COLO829 (cell line): ENCODE data around the gene VAV3.

ENCODE experiments used
- DNase-seq: peaks from one replicate; pipeline ENCODE4 v3.0.0; 2012; ENCODE audit warnings: low spot score

VAV3 gene

GRCh38 chr1:107936498-107937481, 28.2 kb downstream of the VAV3 start:
- DNase-seq, result peak; percentile 72

DNA sequence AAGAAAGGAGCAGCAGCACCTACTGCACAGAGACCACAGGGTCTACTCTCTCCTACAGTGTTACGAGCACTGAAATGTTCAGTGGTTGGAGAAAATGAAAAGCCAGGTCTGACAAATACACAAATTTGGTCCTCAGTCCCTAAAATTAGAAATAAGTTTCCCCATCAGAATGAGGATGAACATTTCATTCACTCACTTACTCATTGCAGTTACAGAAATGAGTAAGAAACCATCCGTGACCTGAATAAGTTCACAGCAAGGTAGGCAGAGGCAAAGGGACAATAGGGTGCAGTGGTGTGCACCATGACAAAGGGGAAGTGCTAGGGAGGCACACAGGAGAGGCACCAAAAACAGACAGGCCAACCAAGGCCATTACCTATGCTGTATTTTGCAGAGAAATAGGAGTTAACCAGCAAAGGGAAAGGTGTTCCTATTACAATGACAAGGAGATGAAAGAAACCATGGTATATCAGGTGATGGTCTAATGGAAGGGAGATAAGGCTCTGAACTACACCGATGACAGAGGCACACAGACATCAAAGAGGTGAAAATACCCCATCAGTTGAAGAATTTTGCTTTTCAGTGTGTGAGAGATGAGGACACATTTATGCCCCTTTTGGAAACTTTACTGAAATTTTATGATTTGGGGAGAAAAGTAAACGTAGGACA, 29.4 kb downstream of the VAV3 start:
- DNase-seq, result no peak

DNA sequence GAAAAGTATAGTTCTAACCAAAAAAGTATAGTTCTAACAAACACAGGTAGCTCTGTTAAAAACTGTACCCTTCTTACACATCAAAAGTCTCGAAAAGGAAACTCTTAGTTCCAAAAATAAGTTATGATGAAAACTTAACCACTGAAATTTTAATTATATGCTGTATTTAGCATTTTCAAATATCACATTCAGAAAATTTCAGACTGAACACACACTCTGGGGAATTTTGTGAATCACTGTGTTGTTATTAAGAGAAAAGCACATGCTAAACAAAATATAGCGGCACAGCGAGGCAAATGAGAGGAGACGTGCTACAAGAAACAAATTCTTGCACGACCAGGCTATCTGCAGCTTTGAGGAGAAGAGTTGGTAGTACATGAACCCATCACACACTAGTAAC, 30.4 kb downstream of the VAV3 start:
- DNase-seq, result no peak

- DNase-seq, result no peak
Measured at GRCh38 chr1:107933736-107934135, 31.2 kb downstream of the VAV3 start.

GRCh38 chr1:107930292-107930691, 34.7 kb downstream of the VAV3 start:
- DNase-seq, result no peak

DNA sequence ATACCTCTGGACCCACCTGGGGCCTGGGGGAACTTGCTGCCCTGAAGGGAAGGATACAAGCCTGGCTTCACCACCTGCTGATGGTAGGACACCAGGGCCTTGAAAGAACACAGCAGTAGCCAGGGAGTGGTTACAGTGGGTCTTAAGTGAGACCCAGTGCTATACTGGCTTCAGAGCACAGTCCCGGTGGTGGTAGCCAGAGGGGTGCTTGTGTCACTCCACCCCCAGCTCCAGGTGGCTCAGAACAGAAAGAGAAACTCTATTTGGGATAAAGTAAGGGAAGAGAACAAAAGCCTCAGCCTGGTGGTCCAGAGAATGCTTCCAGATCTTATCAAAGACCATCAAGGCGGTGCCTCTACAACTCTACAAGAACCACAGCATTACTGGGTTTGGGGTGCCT, 37.2 kb downstream of the VAV3 start:
- DNase-seq, result no peak

DNA sequence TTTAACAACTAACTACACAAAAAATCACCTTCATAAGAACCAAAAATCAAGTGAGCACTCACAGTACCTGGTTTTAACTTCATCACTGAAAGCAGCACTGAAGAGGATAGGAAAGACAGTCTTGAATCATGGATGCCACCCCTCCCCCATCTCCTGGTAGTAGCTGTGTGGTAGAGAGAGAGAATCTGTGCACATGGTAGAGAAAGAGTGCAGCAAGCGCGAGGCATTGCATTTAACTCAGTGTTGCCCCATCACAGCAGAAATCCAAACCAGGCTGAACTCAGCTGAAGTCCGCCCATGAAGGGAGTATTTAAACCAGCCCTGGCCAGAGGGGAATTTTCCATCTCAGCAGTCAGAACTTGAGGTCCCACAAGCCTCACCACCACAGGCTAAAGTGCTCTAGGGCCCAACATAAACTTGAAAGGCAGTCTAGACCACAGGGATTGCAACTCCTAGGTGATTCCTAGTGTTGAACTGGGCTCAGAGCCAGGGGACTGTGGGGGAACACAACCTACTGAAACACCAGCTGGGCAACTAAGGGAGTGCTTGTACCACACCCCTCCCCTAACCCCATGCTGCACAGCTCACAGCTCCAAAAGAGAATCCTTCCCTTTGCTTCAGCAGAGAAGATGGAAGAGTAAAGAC, 38.4 kb downstream of the VAV3 start:
- no peak for DNase-seq

GRCh38 chr1:107925565-107925964, 39.4 kb downstream of the VAV3 start:
- DNase-seq, result no peak

DNA sequence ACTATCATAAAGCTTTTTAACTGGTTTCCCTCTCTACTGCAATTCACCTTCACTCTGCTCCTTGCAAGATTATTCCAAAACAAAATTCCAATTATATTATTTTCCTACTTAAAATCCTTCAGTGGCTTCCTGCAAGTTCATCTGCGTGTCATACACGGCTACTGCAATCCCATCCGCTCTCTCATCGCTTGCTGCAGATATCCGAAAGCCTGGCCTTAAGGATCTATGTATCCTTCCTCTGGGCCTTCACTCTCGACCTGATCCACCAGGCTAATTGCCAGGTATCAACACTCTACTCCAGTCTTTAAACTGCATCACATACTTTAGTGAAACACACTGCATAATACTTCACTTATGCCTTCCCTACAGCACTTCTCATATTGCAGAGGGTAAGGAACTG, 44.0 kb downstream of the VAV3 start:
- no peak for DNase-seq

GRCh38 chr1:107920561-107920960, 44.4 kb downstream of the VAV3 start:
- no peak for DNase-seq

GRCh38 chr1:107919953-107920352, 45.0 kb downstream of the VAV3 start:
- no peak for DNase-seq

DNA sequence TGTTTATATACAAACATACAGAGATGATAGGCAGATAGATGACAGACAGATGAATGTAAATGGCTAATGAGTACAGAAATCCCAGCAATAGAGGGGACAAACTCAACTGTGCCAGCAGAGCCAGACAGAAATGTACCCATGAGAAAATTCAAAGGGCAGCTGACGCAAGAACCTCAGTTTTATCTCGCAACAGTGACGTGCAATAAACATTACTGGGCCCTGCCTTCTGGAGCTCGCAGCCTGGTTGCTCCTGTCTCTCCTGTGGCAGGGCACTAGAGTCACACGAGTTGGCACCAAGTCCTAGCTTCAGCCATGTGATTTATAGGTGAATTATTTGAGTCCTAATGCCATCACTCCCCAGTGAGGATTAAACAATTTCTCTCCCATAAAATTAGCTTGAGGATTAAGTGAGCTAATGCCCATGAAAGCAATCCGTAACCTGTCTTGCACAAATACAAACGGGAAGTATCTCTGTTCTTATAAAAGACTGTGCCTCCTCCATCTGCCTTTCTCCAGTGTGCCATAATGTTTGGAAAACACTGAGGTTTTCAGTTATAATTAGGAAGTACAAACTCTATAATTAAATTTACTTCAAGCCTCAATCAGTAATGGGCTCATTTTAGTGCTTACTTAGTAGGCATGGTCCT, 50.7 kb downstream of the VAV3 start:
- DNase-seq, result no peak

DNA sequence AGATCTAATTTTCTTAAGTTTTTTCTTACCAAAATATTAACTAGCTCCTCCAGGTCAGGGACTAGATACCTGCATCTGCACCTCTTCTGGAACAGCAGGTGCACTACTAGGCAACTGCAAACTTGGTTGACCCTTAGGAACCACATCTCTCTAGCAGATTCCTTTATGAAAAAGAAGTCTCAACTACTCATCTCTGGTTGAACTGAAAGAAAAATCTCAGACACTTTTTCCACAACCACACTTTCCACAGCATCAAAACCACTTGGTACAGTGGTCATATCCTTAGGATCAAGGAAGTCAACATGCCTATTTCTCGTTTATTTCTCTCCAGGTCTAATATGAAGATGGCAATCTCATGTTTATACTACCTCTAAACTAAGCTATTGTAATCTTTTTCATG, 52.3 kb downstream of the VAV3 start:
- DNase-seq, result no peak

DNA sequence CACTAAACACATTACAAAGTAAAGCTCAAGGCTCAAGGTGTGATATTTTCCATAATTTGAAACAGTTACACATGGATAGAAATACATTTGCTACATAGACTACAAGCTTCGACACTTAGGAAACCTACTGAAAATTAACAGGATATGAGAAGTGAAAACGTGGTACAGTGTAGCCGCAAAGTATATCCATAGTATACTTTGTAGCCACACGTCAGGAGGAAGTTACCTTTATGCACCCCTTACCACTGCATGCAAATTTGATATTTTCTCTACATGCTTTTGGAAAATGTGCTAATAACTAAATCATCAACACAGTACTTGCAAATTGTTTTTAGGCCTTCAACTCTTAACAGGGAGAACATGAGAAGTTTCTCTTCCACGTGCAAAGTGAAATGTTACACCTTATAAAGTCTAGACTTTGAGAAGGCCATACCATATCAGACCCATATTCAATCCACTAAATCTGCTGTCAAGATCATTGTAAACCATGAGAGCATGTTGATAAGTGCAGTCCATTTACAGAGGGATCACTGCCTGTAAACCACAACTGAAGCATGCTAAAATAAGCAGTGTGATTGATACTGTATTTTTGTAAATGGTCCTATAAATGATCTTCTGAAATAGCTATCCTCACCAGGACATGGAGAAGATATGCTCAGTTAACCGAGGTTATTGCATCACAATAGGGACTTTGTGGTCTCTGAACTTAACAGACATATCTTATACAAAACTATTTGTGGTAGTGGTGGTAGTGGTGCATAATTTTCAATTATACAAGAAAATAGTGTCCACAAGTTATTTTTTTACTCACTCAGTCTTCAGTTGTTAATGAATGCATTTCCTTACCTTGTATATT, 64.7 kb downstream of the VAV3 start:
- DNase-seq, result no peak

- DNase-seq, result no peak
Measured at GRCh38 chr1:107899655-107900054, 65.3 kb downstream of the VAV3 start.

- no peak for DNase-seq
Measured at GRCh38 chr1:107897438-107898345, 67.3 kb downstream of the VAV3 start.

DNA sequence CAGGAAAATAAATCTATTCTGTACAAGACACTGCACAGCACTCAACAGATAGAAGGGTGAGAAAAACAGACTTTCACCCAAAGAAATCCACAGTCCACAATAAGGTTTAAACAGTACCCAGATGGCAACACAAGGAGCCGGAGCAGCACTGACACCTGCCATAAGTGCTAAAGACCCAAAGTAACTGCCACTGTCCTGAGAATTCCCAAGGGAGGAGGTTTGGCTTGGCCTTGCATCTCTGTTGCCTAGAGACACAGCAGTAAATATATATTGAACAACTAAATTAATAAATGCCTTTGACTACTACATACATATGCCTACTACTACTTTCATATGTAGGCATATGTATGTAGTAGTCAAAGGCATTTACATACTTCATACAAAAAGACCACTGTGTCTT, 68.0 kb downstream of the VAV3 start:
- DNase-seq, result no peak

GRCh38 chr1:107896401-107896800, 68.6 kb downstream of the VAV3 start:
- no peak for DNase-seq

DNA sequence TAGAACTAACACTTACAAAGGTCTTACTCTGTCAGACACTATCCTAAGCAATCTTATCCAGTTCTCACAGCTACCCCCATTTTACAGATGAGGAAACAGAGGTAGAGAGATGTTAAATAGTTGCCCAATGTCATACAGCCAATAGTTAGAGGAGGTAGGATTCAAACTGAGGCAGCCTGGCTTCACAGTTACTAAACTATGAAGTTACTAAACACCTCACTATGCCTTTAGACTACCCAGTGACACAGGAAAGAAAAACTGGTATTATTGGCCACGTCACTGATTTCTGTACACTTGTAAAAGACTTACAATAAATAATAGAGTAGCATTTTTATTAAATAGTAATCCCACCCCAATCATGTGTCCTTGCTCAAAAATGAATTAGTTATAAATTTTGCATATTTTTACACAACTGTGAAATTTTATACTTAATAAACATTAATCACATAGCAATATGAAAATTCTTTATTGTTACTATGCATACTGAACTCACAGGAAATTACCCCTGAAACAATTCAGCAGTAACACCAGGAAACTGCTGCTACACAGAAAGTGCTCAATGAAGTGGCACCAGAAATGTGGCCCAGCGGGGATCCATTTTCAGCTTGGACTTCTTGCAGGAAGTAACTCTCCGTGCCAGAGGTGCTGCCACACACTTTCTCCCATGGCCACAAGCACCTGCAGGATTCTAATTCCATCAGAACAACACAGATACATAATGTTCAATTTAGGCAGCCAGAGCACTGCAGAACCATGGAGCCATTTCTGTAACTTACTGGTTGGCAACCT, 69.4 kb downstream of the VAV3 start:
- DNase-seq, result no peak

DNA sequence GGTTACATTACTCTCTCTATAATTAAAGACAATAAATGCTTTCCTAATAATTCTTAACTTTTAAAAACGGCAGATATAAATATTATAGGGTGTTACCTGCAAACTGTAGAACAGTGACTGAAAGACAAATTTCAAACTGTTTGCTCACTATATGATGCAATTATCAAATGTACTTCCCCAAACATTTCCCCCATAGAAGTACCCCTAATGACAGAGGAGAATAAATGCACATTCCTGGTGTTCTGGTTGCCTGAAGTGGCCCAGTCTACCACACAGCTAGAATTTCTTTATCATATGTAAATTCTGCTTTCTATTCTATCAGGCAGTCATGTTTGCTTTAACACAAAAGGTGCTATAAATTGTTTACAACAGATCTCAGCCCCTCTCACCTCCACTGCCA, 70.4 kb downstream of the VAV3 start:
- no peak for DNase-seq
